GM12801 (cell line): ENCODE data around the gene B4GALT3.

Experiments used
- TF ChIP-seq, protein P1 (sequence below): IDR thresholded peaks from one replicate; pipeline ENCODE4 v1.5.1; 2011; ENCODE audit warnings: control low read depth; ENCODE audit not compliant: insufficient read length; ENCODE audit errors: extremely low read depth

B4GALT3 gene

DNA sequence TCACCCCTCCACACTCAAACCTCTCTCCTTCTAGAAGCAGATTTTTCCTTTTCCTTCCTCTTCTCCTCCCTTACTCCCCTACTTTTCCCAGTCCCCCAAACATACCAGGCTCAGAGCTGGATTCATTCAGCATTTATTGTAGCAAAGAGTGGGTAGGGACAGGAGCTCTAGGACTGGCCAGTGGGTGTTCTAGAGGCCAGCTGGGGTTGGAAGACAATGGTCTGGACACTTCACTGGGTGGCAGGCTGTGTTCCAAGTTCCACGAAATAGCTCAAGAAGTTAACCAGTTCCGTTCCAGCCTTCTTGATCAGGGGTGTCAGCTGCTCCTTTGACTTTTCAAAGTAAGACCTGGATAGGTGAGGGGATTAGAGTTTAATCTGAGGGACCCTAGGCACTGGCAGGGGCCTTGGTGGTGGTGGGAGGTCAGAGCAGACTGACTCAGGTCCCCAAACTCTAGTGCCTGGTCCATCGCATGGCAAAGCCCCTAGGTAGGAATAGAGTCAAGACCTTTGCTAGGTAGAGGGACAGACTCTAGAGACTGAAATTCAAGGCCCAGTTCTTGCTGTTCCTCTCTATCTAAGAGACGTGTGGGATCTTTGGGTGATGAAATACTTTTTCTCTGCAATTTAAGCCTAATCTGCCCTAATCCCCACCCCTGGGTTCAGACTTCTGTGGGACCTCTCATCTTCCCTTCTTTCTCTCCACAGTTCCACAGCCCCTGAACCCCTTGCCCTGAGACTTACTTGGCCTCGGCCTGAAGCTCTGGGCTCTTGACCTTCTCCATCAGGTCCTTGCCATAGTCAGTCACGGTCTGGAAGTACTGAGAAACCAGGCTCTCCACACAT, 45.1 kb upstream of the B4GALT3 start:
- TF ChIP-seq, protein P1, sequence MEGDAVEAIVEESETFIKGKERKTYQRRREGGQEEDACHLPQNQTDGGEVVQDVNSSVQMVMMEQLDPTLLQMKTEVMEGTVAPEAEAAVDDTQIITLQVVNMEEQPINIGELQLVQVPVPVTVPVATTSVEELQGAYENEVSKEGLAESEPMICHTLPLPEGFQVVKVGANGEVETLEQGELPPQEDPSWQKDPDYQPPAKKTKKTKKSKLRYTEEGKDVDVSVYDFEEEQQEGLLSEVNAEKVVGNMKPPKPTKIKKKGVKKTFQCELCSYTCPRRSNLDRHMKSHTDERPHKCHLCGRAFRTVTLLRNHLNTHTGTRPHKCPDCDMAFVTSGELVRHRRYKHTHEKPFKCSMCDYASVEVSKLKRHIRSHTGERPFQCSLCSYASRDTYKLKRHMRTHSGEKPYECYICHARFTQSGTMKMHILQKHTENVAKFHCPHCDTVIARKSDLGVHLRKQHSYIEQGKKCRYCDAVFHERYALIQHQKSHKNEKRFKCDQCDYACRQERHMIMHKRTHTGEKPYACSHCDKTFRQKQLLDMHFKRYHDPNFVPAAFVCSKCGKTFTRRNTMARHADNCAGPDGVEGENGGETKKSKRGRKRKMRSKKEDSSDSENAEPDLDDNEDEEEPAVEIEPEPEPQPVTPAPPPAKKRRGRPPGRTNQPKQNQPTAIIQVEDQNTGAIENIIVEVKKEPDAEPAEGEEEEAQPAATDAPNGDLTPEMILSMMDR = no peak

DNA sequence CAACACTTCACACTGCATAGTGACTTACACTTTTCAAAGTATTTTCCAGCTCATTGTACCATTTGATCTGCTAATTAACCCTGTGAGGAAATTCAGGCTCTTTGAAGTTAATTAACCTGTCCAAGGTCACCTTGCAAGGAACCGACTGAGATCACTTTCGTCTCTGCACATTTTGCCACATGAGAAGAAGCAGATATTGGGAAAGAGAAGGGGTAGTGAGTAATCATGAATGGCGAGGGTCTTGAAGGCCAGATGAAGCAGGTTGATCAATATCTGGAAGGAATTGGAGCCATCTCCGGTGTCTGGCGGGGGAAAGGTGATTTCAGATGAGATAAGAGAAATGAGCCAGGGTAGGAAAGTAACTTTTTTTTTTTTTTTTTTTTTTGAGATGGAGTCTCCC, 42.7 kb upstream of the B4GALT3 start:
- TF ChIP-seq, protein P1 = no peak

DNA sequence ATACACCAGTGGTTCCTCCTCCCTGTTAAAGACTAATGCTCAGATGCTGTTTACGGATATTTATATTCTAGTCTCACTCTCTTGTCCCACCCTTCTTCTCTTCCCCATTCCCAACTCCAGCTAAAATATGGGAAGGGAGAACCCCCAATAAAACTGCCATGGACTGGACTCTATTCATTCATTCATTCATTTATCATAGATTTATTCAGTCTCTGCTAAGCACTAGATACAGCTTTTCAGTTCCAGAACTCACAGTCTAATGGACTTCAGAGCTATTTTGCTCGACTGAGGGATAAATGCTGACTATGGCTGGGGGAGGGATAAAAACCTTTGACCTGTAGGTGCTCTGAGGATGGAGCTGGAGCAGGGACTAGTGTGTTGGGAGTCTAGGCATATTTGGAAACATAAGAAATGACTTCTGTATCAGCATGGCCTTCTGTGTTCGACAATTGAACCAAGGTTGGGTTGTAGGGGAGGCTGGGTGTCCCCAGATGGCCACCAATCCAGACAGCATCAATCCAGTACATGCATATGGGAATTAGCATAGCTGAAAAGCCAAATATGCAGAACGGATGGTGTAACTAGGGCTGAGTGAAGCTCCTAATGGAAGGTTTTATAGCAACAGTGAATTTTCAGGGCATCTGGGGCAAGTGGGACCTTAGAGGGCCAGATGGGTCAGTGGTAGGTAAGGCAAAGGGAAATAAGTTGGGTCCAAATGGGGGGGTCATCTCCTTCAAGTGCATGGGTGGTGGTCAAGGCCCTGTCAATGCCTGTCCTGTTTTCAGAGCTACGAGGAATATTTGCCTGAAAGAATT, 42.0 kb upstream of the B4GALT3 start:
- TF ChIP-seq, protein P1 = no peak

DNA sequence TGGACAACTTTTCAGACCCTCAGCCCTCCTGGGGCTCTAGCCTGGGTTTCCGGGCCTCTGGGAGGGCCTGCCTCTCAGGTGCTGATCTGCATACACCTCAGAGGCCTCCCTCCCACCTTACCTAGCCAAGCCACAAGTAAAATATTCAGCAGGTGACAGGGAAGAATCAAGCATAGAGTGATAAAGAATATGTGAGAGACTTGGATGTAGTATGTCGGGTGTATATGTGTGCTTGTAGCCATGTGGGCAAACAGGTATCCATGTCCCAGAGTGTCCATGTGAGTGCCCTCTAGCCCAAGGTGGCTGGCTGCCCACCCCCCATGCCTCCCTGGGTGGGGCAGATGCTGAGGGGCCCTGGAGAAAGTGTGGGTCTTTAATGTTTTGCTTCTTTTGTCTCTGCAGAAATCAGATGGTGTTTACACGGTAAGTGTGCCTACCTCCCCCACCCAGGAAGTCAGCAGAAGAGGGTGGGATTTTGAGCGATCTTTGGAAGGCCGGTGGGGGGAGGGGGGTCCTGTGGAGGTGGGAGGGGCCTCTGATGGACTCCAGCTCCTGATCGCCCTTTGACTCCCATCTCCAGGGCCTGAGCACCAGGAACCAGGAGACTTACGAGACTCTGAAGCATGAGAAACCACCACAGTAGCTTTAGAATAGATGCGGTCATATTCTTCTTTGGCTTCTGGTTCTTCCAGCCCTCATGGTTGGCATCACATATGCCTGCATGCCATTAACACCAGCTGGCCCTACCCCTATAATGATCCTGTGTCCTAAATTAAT, 41.2 kb upstream of the B4GALT3 start:
- TF ChIP-seq, protein P1 = no peak

DNA sequence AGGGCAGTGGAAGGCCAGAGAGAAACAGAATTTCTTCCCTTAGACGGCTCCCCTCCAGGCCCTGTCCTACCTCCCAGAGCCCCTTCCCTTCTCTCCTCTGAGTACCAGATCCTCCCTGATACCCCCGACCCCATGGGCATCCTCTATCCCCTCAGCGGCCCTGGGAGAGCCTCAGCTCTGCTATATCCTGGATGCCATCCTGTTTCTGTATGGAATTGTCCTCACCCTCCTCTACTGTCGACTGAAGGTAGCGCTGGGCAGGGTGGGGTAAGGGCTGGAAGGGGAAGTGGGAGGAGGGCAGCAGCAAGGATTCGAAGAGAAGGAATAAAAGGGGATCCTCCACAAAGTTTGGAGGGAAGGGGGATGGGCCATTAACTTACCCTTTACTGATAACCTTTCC, 40.5 kb upstream of the B4GALT3 start:
- TF ChIP-seq, protein P1 = no peak

DNA sequence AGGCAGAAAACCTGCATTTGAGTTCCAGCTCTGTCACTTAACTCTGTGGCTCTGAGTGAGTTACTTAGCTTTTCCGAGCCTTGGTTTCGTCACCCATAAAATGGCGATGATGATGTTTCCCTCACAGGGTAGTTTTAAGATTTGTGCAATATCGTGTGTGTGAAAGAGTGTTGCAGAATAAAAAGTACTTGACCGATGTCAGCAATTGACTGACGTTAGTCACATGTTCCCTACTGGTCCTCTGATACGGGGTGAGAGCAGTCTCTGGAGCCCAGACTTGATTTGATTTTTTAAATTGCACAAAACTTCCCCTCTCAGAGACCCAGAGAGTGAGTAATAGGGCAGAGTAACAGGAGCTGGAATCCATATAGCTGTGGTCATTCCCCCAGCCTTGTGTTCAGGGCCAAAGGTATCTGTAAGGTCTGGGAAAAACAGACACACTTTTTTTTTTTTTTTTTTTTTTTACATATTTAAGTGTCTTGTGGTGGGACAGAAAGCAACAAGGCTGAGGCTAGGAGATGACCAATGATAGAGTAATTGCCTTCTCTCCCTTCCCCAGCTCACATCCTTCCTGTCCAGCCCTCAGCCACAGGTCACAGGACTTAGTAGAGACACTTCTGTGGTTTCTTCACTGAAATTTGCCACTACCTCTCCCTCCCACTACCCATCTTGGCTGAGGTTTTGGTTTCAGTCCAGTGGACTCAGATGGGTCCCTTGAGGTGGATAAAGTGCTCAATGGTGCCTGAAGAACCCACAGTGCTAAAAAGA, 39.8 kb upstream of the B4GALT3 start:
- TF ChIP-seq, protein P1 = no peak
